Naive B cell (primary cell): Measurements from ENCODE around the gene NRP2. TPM values are rescaled to one million over a fixed set of nuclear protein-coding genes. Genes with fewer than 3 reads are reported as not detected.

Experiments
- ATAC-seq, 2 donors: fragments of 150-1000 bp; cut with Tn5 transposase; 2 replicates each; pipeline ENCODE4 v1.10.0; 2021; ENCODE audit warnings: low read depth in 2 of 2, mild to moderate bottlenecking in 2 of 2, moderate library complexity in 2 of 2
- DNase-seq: peaks from one replicate; pipeline ENCODE4 v3.0.0; 2022
- H3K27ac Mint-ChIP-seq, 6 donors: one replicate each; pipeline ENCODE4 v1.8.0; 2020 to 2022; ENCODE audit warnings: mild to moderate bottlenecking in 6 of 6, mixed read lengths in 6 of 6, moderate library complexity in 5 of 6, inconsistent platforms in 2 of 6
- H3K27me3 Mint-ChIP-seq, 3 donors: one replicate each; pipeline ENCODE4 v1.8.0; 2021 to 2022; ENCODE audit warnings: mixed read lengths in 3 of 3, mild to moderate bottlenecking in 1 of 3
- H3K36me3 Mint-ChIP-seq, 2 donors: one replicate each; pipeline ENCODE4 v1.8.0; 2020 to 2022; ENCODE audit warnings: mixed read lengths in 2 of 2, inconsistent platforms in 1 of 2, mild to moderate bottlenecking in 1 of 2
- H3K4me1 Mint-ChIP-seq, 3 donors: one replicate each; pipeline ENCODE4 v1.8.0; 2020 to 2022; ENCODE audit warnings: mixed read lengths in 3 of 3, inconsistent platforms in 1 of 3, mild to moderate bottlenecking in 1 of 3, moderate library complexity in 1 of 3
- H3K4me3 Mint-ChIP-seq, 8 donors: one replicate each; pipeline ENCODE4 v1.8.0; 2020 to 2022; ENCODE audit warnings: mild to moderate bottlenecking in 8 of 8, mixed read lengths in 8 of 8, moderate library complexity in 8 of 8, inconsistent platforms in 2 of 8
- H3K9me3 Mint-ChIP-seq, 7 donors: one replicate each; pipeline ENCODE4 v1.8.0; 2020 to 2022; ENCODE audit warnings: mixed read lengths in 7 of 7, mild to moderate bottlenecking in 5 of 7, inconsistent platforms in 2 of 7, moderate library complexity in 1 of 7
- polyA plus RNA-seq, 6 donors: library from polyadenylated mRNA; unstranded; fragments of 300-500 nt; fragmentation: Illumina TruSeq; gene quantifications; one replicate each; pipeline ENCODE4 v1.2.3, GENCODE V29; 2021; ENCODE audit warnings: low read depth in 6 of 6

The NRP2 gene
- polyA plus RNA-seq, 6 donors from 2014 or later = 0.49 to 7.6 (median 2.0) TPM

- no peaks in the 10 kb centered on the region for H3K9me3 Mint-ChIP-seq
- peak overlapping the region in 1 of 8 donors; percentile 37 for H3K4me3 Mint-ChIP-seq
- H3K27ac Mint-ChIP-seq = peak overlapping the region in 1 of 6 donors; percentile 15
- H3K36me3 Mint-ChIP-seq = no peaks in the 10 kb centered on the region
- DNase-seq = no peak
- H3K4me1 Mint-ChIP-seq = peaks cover 17 to 35% (median 23%) of the 10 kb centered on the region in 3 donors
- H3K27me3 Mint-ChIP-seq = peaks cover 0 to 3% (median 3%) of the 10 kb centered on the region in 3 donors
- ATAC-seq = no peak
These were observed 14.7 kb downstream of the NRP2 start for GRCh38 chr2:205696927-205697441.

DNA sequence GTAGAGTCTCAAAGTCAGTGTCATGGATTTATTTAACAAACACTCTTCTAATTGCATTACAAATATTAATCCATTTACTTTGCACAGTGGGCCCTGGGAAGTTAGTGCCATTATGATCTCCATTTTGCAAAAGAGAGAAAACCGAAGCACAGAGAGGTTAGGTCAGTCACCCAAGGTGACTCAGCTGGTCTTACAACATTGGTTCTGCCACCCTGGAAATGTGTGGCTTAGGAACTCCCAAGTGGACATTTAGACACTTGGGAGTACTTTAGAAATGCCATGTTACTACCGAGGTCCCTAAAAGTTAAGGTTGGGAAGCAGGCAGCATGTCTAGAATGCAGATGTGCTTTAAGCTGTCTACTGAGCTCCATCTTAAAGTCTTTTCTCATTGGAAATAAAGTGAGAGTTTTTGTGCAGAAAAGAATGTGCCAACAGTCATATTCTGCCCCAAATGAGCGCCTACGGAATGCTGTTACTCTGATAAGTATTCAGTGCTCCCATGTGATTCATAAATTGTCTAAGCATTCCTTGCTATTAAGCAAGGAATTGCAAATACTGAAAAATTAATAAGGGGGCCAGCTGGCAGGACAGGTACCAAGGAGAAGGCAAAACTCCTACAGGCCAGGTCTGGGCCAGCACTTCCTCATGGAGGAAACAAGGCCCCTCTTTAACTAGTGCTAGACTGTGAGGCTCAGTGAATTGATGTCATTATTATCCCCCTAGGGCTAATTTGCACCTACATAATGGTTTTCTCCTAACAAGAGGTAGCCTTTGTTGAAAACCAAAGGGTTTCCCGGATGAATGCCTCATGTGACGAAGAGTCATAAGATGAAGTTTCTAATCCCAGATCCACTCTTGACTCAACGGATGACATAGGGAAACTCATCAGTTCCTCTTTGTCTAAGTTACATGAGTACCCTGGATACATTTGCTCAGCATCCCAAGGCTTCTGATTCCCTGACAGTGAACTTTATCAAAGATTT lies 16.3 kb downstream of the NRP2 start:
- Mint-ChIP-seq H3K4me3 (peak overlapping the region in 1 of 8 donors; percentile 61), H3K27ac (no peak overlapping the region), H3K4me1 (peaks cover 21 to 35% (median 26%) of the 10 kb centered on the region in 3 donors), H3K36me3 (no peaks in the 10 kb centered on the region), H3K27me3 (no peaks in the 10 kb centered on the region), H3K9me3 (no peaks in the 10 kb centered on the region)
- DNase-seq = no peak
- no peak for ATAC-seq

- ATAC-seq = peak; percentile 30 to 36
- H3K36me3 Mint-ChIP-seq = no peaks in the 10 kb centered on the region
- no peak for DNase-seq
- peaks cover 0 to 1% (median 0%) of the 10 kb centered on the region in 7 donors for H3K9me3 Mint-ChIP-seq
- H3K4me1 Mint-ChIP-seq = peaks cover 21 to 38% (median 28%) of the 10 kb centered on the region in 3 donors
- no peaks in the 10 kb centered on the region for H3K27me3 Mint-ChIP-seq
- peak overlapping the region in 5 of 6 donors; percentile 21 to 73 (median 41) for H3K27ac Mint-ChIP-seq
- peak overlapping the region in 7 of 8 donors; percentile 24 to 83 (median 62) for H3K4me3 Mint-ChIP-seq
These were observed 17.4 kb downstream of the NRP2 start for GRCh38 chr2:205699515-205700289.

DNA sequence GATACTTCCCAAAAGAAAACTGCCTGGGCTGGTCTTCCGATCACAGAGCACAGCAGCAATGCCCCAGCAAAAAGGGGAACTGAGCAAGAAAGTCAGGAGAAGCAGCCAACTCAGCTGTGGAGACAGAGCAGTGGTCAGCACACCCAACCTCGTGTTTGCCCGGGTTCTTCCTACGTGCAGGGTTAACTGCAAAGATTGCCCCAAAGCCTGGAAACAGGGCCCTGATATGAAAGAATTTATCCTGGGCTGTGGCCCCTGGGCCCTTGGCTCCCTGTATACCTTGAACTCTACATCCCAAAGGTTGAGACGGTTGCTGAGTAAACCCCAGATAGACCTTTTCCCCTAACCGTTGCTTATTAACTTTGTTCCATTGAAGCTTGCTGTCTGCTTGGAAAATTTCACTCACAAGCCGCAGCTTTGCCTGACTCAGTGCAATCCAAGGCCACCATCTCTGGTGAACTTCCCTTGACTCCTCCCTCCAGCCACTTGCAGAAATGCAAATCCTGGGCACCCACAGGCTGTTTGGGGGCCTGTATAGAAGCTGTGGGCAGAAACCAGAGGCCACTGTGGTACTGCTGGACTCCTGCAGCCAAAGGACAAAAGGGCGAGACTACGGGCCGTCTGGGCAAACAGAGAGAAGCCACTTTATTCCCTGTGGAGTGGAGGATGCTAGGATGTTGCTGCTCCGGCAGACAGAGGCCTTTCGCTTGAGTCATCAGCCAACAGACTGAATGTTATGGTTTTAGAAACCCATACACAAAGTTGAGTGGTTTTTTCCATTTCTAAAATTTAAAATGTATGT lies 18.2 kb downstream of the NRP2 start:
- peaks cover 0 to 2% (median 0%) of the 10 kb centered on the region in 7 donors for H3K9me3 Mint-ChIP-seq
- DNase-seq (no peak), ATAC-seq (peak; percentile 28 to 43)
- H3K36me3 Mint-ChIP-seq = no peaks in the 10 kb centered on the region
- no peaks in the 10 kb centered on the region for H3K27me3 Mint-ChIP-seq
- H3K4me1 Mint-ChIP-seq = peaks cover 21 to 35% (median 33%) of the 10 kb centered on the region in 3 donors
- H3K4me3 Mint-ChIP-seq = peak overlapping the region in 6 of 8 donors; percentile 10 to 62 (median 38)
- H3K27ac Mint-ChIP-seq = peak overlapping the region in 5 of 6 donors; percentile 41 to 81 (median 72)

DNA sequence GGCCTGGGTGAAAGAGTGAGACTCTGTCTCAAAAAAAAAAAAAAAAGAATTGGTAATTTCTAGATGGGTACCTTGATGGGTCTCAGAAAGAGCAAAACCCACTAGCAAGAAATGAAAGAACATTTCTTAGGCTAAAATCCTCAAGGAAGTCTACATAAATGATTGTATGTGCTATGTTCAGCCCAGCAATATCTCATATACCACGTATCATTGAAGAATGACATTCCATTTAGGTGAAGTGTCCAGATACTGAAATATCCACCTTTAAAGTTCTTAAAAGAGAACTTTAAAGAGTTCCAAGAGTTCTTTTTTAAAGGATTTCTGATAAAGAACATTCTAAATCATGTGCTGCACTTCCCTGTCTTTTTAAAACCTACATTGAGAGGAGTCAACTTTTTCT lies 19.2 kb downstream of the NRP2 start:
- no peak for DNase-seq
- peaks cover 30 to 44% (median 43%) of the 10 kb centered on the region in 3 donors for H3K4me1 Mint-ChIP-seq
- H3K9me3 Mint-ChIP-seq = peaks cover 0 to 2% (median 0%) of the 10 kb centered on the region in 7 donors
- no peak overlapping the region for H3K4me3 Mint-ChIP-seq
- no peak overlapping the region for H3K27ac Mint-ChIP-seq
- no peaks in the 10 kb centered on the region for H3K27me3 Mint-ChIP-seq
- ATAC-seq = no peak
- no peaks in the 10 kb centered on the region for H3K36me3 Mint-ChIP-seq

- Mint-ChIP-seq H3K27ac (peak overlapping the region in 2 of 6 donors; percentile 49 to 61), H3K27me3 (no peaks in the 10 kb centered on the region), H3K4me3 (no peak overlapping the region), H3K36me3 (no peaks in the 10 kb centered on the region), H3K9me3 (peaks cover 0 to 2% (median 0%) of the 10 kb centered on the region in 7 donors), H3K4me1 (peaks cover 37 to 55% (median 51%) of the 10 kb centered on the region in 3 donors)
- DNase-seq (no peak), ATAC-seq (no peak)
These were observed 20.3 kb downstream of the NRP2 start for GRCh38 chr2:205702576-205702975.

GRCh38 chr2:205703471-205704126 lies 21.3 kb downstream of the NRP2 start:
- Mint-ChIP-seq H3K9me3 (peaks cover 0 to 2% (median 0%) of the 10 kb centered on the region in 7 donors), H3K36me3 (no peaks in the 10 kb centered on the region), H3K27ac (peak overlapping the region in 3 of 6 donors; percentile 3 to 60 (median 20)), H3K4me1 (peaks cover 45 to 65% (median 57%) of the 10 kb centered on the region in 3 donors), H3K27me3 (no peaks in the 10 kb centered on the region), H3K4me3 (no peak overlapping the region)
- ATAC-seq = no peak
- no peak for DNase-seq

DNA sequence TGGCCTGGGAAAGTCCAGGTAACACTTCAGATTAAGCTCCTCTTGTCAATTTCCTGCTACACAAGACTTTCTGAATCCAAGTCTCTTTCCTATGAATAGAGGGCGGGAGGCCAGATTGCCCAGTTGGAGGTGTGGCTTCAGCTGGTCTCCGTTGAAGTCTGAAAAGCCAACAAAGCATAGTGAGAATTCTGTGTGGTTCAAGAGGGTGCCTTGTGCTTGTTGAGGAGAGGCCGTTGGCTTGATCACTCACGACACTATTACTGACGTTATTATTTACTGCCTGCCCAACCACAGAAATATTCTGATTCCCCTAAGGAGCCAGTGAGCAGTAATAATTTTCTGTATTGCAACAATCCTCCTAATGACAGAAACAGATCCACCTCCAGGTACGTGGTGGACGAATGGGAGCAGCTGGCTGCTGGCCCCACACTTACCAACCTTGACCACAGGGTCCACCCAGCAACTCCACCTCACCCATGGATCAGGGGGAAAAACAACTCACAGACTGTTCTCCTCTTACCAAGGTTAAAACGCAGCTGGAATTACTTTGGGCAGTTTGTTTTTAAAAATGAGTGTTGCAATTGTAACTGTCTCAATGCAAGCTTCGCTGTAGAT lies 21.9 kb downstream of the NRP2 start:
- DNase-seq (no peak), ATAC-seq (no peak)
- peaks cover 0 to 2% (median 0%) of the 10 kb centered on the region in 7 donors for H3K9me3 Mint-ChIP-seq
- H3K27me3 Mint-ChIP-seq = no peaks in the 10 kb centered on the region
- H3K36me3 Mint-ChIP-seq = no peaks in the 10 kb centered on the region
- H3K4me3 Mint-ChIP-seq = no peak overlapping the region
- H3K27ac Mint-ChIP-seq = peak overlapping the region in 5 of 6 donors; percentile 30 to 99 (median 49)
- peaks cover 46 to 69% (median 61%) of the 10 kb centered on the region in 3 donors for H3K4me1 Mint-ChIP-seq

- no peaks in the 10 kb centered on the region for H3K36me3 Mint-ChIP-seq
- ATAC-seq = no peak
- H3K9me3 Mint-ChIP-seq = peaks cover 0 to 2% (median 0%) of the 10 kb centered on the region in 7 donors
- DNase-seq = no peak
- H3K27ac Mint-ChIP-seq = peak overlapping the region; percentile 94 to 100 (median 97)
- H3K27me3 Mint-ChIP-seq = no peaks in the 10 kb centered on the region
- H3K4me1 Mint-ChIP-seq = peaks cover 35 to 58% (median 54%) of the 10 kb centered on the region in 3 donors
- H3K4me3 Mint-ChIP-seq = peak overlapping the region in 6 of 8 donors; percentile 12 to 86 (median 46)
These were observed 23.4 kb downstream of the NRP2 start for GRCh38 chr2:205705511-205706349.

GRCh38 chr2:205706769-205707381 lies 24.6 kb downstream of the NRP2 start:
- ATAC-seq (peak; percentile 93 to 95), DNase-seq (peak; percentile 81)
- Mint-ChIP-seq H3K4me1 (peaks cover 35 to 61% (median 55%) of the 10 kb centered on the region in 3 donors), H3K4me3 (peak overlapping the region; percentile 16 to 90 (median 84)), H3K27ac (peak overlapping the region; percentile 94 to 100 (median 97)), H3K9me3 (peaks cover 0 to 2% (median 0%) of the 10 kb centered on the region in 7 donors), H3K27me3 (no peaks in the 10 kb centered on the region), H3K36me3 (no peaks in the 10 kb centered on the region)
